HepG2 (cell line): ENCODE measurements around the gene TOB1. TPM values are rescaled to one million over a fixed set of nuclear protein-coding genes. Genes with fewer than 3 reads are reported as not detected.

ENCODE experiments used
- ATAC-seq: fragments of 200-7000 bp; cut with Tn5 transposase; 3 replicates; pipeline ENCODE4 v1.9.1; 2020; ENCODE audit warnings: mild to moderate bottlenecking, moderate library complexity
- BruUV-seq: library from RNA; stranded (reverse); fragments of 400-500 nt; replicated peaks from 2 replicates; lab custom pipeline; 2021; lab: Mats Ljungman, UMichigan
- CTCF ChIA-PET: fragments of 300-600 bp; formaldehyde crosslinking; extraction: SDS; loops from one replicate; lab custom pipeline; 2021; ENCODE audit warnings: low total read pairs, inconsistent platforms, low intra/inter-chr PET ratio; lab: Yijun Ruan, JAX
- POLR2A ChIA-PET: fragments of 350-600 bp; sonication (Branson Sonifier 250); formaldehyde crosslinking; loops from one replicate; lab custom pipeline; 2020; ENCODE audit warnings: antibody characterized with exemption, inconsistent platforms; lab: Yijun Ruan, JAX
- DNase-seq: peaks from one replicate; pipeline ENCODE4 v3.0.0-alpha.2; 2015; ENCODE audit warnings: low spot score
- FAIRE-seq: peaks from 3 replicates; lab custom pipeline; 2011; peaks lifted over from hg19 to GRCh38; lab: Jason Lieb, UNC
- H2AFZ ChIP-seq: one replicate; pipeline ENCODE4 v1.6.1; 2011; ENCODE audit warnings: low read length, inconsistent platforms
- H3K27ac ChIP-seq: fragments of 300-600 bp; 3 replicates; pipeline ENCODE4 v1.8.0; 2011; ENCODE audit warnings: mixed run types, mild to moderate bottlenecking, mixed read lengths, low read length, inconsistent platforms; ENCODE audit not compliant: insufficient read depth; ENCODE audit errors: extremely low read length
- H3K27me3 ChIP-seq, 2 experiments: fragments of 200-600 bp in 1 of 2; 2 replicates in 1 of 2; 3 replicates in 1 of 2; pipeline versions ENCODE4 v1.6.0 to v1.8.0; 2011; ENCODE audit warnings: low read length in 2 of 2, mild to moderate bottlenecking in 2 of 2, moderate library complexity in 2 of 2, inconsistent platforms in 1 of 2; ENCODE audit not compliant: insufficient read depth in 2 of 2, control insufficient read depth in 1 of 2
- H3K36me3 ChIP-seq, 2 experiments: fragments of 200-600 bp in 1 of 2; replicated peaks in 1 of 2; 2 replicates in 1 of 2; 3 replicates in 1 of 2; pipeline versions ENCODE4 v1.5.1 to v1.8.0; 2011; ENCODE audit warnings: low read length in 2 of 2, inconsistent platforms in 1 of 2; ENCODE audit not compliant: insufficient read depth in 2 of 2, control insufficient read depth in 1 of 2
- H3K4me1 ChIP-seq: 2 replicates; pipeline ENCODE4 v1.5.1; 2012; ENCODE audit warnings: low read length, inconsistent platforms; ENCODE audit not compliant: insufficient read depth
- H3K4me2 ChIP-seq: 2 replicates; pipeline ENCODE4 v1.6.0; 2011; ENCODE audit warnings: low read depth, low read length, inconsistent platforms
- H3K4me3 ChIP-seq, 3 experiments: fragments of 200-600 bp in 1 of 3; sonication (generic), shearing (Covaris generic) in 1 of 3; replicated peaks in 1 of 3; 2 replicates each; pipeline ENCODE4 v1.5.1; 2011 to 2016; ENCODE audit warnings: low read length in 3 of 3, inconsistent platforms in 2 of 3, low read depth in 2 of 3, mild to moderate bottlenecking in 2 of 3, control low read depth in 1 of 3, mixed read lengths in 1 of 3; ENCODE audit not compliant: insufficient read depth in 1 of 3
- H3K79me2 ChIP-seq: one replicate; pipeline ENCODE4 v1.6.1; 2011; ENCODE audit warnings: low read length, inconsistent platforms; ENCODE audit not compliant: insufficient read depth
- H3K9ac ChIP-seq: 2 replicates; pipeline ENCODE4 v1.6.0; 2011; ENCODE audit warnings: mild to moderate bottlenecking, low read depth, low read length, inconsistent platforms; ENCODE audit not compliant: insufficient read depth
- H3K9me3 ChIP-seq: 2 replicates; pipeline ENCODE4 v1.5.1; 2012; ENCODE audit warnings: mild to moderate bottlenecking, low read length
- H4K20me1 ChIP-seq: 2 replicates; pipeline ENCODE4 v1.6.0; 2011; ENCODE audit warnings: inconsistent platforms, mild to moderate bottlenecking, low read length, moderate library complexity; ENCODE audit not compliant: insufficient read depth
- ETV5 ChIP-seq: IDR thresholded peaks from 2 replicates; pipeline ENCODE4 v1.6.1; 2018; ENCODE audit warnings: missing biosample characterization, missing genetic modification reagents, inconsistent platforms, borderline replicate concordance
- MTA1 ChIP-seq: sonication (generic); formaldehyde crosslinking; IDR thresholded peaks from 2 replicates; pipeline ENCODE4 v1.4.0; 2020; ENCODE audit warnings: missing genetic modification reagents, mild to moderate bottlenecking, borderline replicate concordance
- NFKB2 ChIP-seq: sonication (generic); formaldehyde crosslinking; IDR thresholded peaks from 2 replicates; pipeline ENCODE4 v1.4.0; 2020; ENCODE audit warnings: missing genetic modification reagents, borderline replicate concordance
- NR2C2 ChIP-seq: sonication (generic); formaldehyde crosslinking; IDR thresholded peaks from 2 replicates; pipeline ENCODE4 v1.4.0; 2020; ENCODE audit warnings: missing genetic modification reagents, mild to moderate bottlenecking, moderate library complexity, borderline replicate concordance
- SOX13 ChIP-seq, 3 experiments: fragments of 450-650 bp in 1 of 3; sonication (generic) in 1 of 3; formaldehyde crosslinking in 1 of 3; IDR thresholded peaks in 2 of 3; conservative IDR thresholded peaks in 1 of 3; 2 replicates each; pipeline versions ENCODE4 v1.5.0 to v1.6.1; 2016 to 2020; ENCODE audit warnings: antibody characterized with exemption in 1 of 3, mild to moderate bottlenecking in 1 of 3, missing compliant biosample characterization in 1 of 3, missing genetic modification reagents in 1 of 3, moderate library complexity in 1 of 3
- TOPORS ChIP-seq: sonication (generic); formaldehyde crosslinking; IDR thresholded peaks from 2 replicates; pipeline ENCODE4 v1.8.0; 2023; ENCODE audit warnings: mild to moderate bottlenecking, missing genetic modification reagents
- WIZ ChIP-seq: sonication (generic); formaldehyde crosslinking; IDR thresholded peaks from 2 replicates; pipeline ENCODE4 v1.5.1; 2020; ENCODE audit warnings: mild to moderate bottlenecking, missing genetic modification reagents
- ZBTB39 ChIP-seq: sonication (generic); formaldehyde crosslinking; IDR thresholded peaks from 2 replicates; pipeline ENCODE4 v1.5.0; 2020; ENCODE audit warnings: missing genetic modification reagents
- ZFP91 ChIP-seq: sonication (generic); formaldehyde crosslinking; IDR thresholded peaks from 2 replicates; pipeline ENCODE4 v1.9.0; 2022; ENCODE audit warnings: missing genetic modification reagents, mild to moderate bottlenecking, borderline replicate concordance
- ZFYVE20 ChIP-seq: sonication (generic); formaldehyde crosslinking; IDR thresholded peaks from 2 replicates; pipeline ENCODE4 v1.8.0; 2023; ENCODE audit warnings: low read depth, mild to moderate bottlenecking, moderate library complexity, missing genetic modification reagents, borderline replicate concordance
- ZNF124 ChIP-seq: sonication (generic); formaldehyde crosslinking; IDR thresholded peaks from 2 replicates; pipeline ENCODE4 v1.4.0; 2020; ENCODE audit warnings: missing genetic modification reagents
- ZNF251 ChIP-seq: sonication (generic); formaldehyde crosslinking; IDR thresholded peaks from 2 replicates; pipeline ENCODE4 v1.9.0; 2021; ENCODE audit warnings: mild to moderate bottlenecking, missing genetic modification reagents
- ZNF274 ChIP-seq: sonication (generic); formaldehyde crosslinking; IDR thresholded peaks from 2 replicates; pipeline ENCODE4 v1.5.1; 2020; ENCODE audit warnings: mild to moderate bottlenecking, missing genetic modification reagents
- ZNF282 ChIP-seq: fragments of 450-650 bp; IDR thresholded peaks from 2 replicates; pipeline ENCODE4 v1.6.1; 2018; ENCODE audit not compliant: partially characterized antibody
- ZNF510 ChIP-seq: sonication (generic); formaldehyde crosslinking; IDR thresholded peaks from 2 replicates; pipeline ENCODE4 v1.4.0; 2020; ENCODE audit warnings: low read depth, mild to moderate bottlenecking, missing genetic modification reagents
- ZNF556 ChIP-seq: sonication (generic); formaldehyde crosslinking; IDR thresholded peaks from 2 replicates; pipeline ENCODE4 v1.4.0; 2020; ENCODE audit warnings: mild to moderate bottlenecking, missing genetic modification reagents, borderline replicate concordance
- ZNF616 ChIP-seq: sonication (generic); formaldehyde crosslinking; IDR thresholded peaks from 2 replicates; pipeline ENCODE4 v1.5.0; 2020; ENCODE audit warnings: low read depth, mild to moderate bottlenecking, missing genetic modification reagents
- ZNF672 ChIP-seq: sonication (generic); formaldehyde crosslinking; IDR thresholded peaks from 2 replicates; pipeline ENCODE4 v1.8.1; 2022; ENCODE audit warnings: missing genetic modification reagents
- WGBS: methylation state at CpG from one replicate; pipeline ENCODE4 v1.1.6; 2017; ENCODE audit warnings: low lambda C conversion rate; 5-methylcytosine and 5-hydroxymethylcytosine counted together
- in situ Hi-C: cut with HindIII; loops from 2 replicates; pipeline ENCODE4 v1.10.0; 2017; ENCODE audit warnings: low pct_unique_long_range_greater_than_20kb; ENCODE audit not compliant: extremely low pct_ligation_motif_present
- intact Hi-C: fragments of 100-400 bp; cut with micrococcal nuclease; formaldehyde crosslinking; loops from one replicate; pipeline ENCODE4 v1.10.0; 2022; ENCODE audit not compliant: unreplicated experiment
- polyA plus RNA-seq, 8 experiments: library from polyadenylated mRNA; depleted of rRNA in 3 of 8; stranded (reverse) in 7 of 8; unstranded in 1 of 8; fragments of >200 nt; fragmentation: Illumina TruSeq in 4 of 8; extraction: Trizol in 4 of 8; gene quantifications; 2 replicates each; pipeline versions ENCODE4 v1.2.1 to v1.2.3, GENCODE V29; 2011 to 2016; ENCODE audit warnings: low read depth in 4 of 8, missing spikeins in 1 of 8, mixed read lengths in 1 of 8; ENCODE audit not compliant: insufficient read depth in 1 of 8
- total RNA-seq, 5 experiments: library from RNA; depleted of rRNA; stranded (reverse); fragments of >200 nt; fragmentation: Illumina TruSeq; extraction: Trizol; gene quantifications; 2 replicates each; pipeline ENCODE4 v1.2.3, GENCODE V29; 2016; ENCODE audit warnings: low read depth in 1 of 5

The TOB1 gene
- total and polyA plus RNA-seq, 2 of the 13 experiments (the other 11 are each of a cell fraction or from before 2014, with no cell fraction given) = 21.9 to 57.7 TPM

- intact Hi-C loops (loop anchor here (1.0 kb wide), 1 partner anchor 9 kb away; no protein-coding TSS in a partner anchor), in situ Hi-C loops (loop anchor here (5.0 kb wide), 1 partner anchor 43 kb away; no protein-coding TSS in a partner anchor)
- ChIA-PET POLR2A (interaction anchor here (0.7 to 12.8 kb wide), 15 partner anchors 9 to 48 kb away, joined by 3 to 343 read pairs (median 12); partner anchors contain the start of gene TOB1), CTCF (no interaction called here)
- H3K27ac ChIP-seq = no peak overlapping the region
- no peaks in the 10 kb centered on the region for H3K27me3 ChIP-seq
- 31% methylated on average over 17 of the region's 17 CpGs for WGBS
- DNase-seq = no peak
- peak overlapping the region in 2 of 3 experiments; percentile 4 to 35; a peak in 1 of 6 replicates for H3K4me3 ChIP-seq
- ATAC-seq = peak; percentile 25
- H3K36me3 ChIP-seq = no peaks in the 10 kb centered on the region
- H3K9me3 ChIP-seq = no peaks in the 10 kb centered on the region
- no peaks in the 10 kb centered on the region for H3K79me2 ChIP-seq
- H4K20me1 ChIP-seq = no peaks in the 10 kb centered on the region
- H2AFZ ChIP-seq = peak overlapping the region; percentile 33
- BruUV-seq = no TSS peak
- peak overlapping the region; percentile 4; the same call in 1 of the 2 replicates for H3K9ac ChIP-seq
- peak overlapping the region; percentile 80 for H3K4me2 ChIP-seq
- FAIRE-seq = no peak
- H3K4me1 ChIP-seq = peaks cover 80% of the 10 kb centered on the region
- TF ChIP-seq ZFP91 (CRISPR knock-in tag) (no peak; the same call in 1 of the 2 replicates), TOPORS (CRISPR knock-in tag) (no peak), MTA1 (CRISPR knock-in tag) (no peak), ZFYVE20 (CRISPR knock-in tag) (no peak), ZNF251 (CRISPR knock-in tag) (no peak), ZNF124 (CRISPR knock-in tag) (no peak), ZNF672 (CRISPR knock-in tag) (no peak), ETV5 (no peak), ZNF556 (CRISPR knock-in tag) (0 out of 2 replicates have a peak, but pooled peaks have one; percentile 21), ZNF282 (no peak), ZNF510 (CRISPR knock-in tag) (no peak), ZNF616 (CRISPR knock-in tag) (0 out of 2 replicates have a peak, but pooled peaks have one; percentile 43), SOX13 (IDR thresholded peaks at IDR 0.05) (no peak), SOX13 (CRISPR knock-in tag; conservative IDR thresholded peaks at IDR 0.05 in 1 of 2, IDR thresholded peaks at IDR 0.05 in 1 of 2) (no peak), WIZ (no peak), NFKB2 (0 out of 2 replicates have a peak, but pooled peaks have one; percentile 16), NR2C2 (no peak), ZBTB39 (CRISPR knock-in tag) (no peak), ZNF274 (CRISPR knock-in tag) (no peak)
These were observed 33.6 kb upstream of the TOB1 start for GRCh38 chr17:50899559-50900319.
